22Rv1 (cell line): Measurements from ENCODE around the gene LAMTOR1.

Experiments used
- CTCF ChIP-seq: fragments of 450-650 bp; IDR thresholded peaks from 2 replicates; pipeline ENCODE4 v1.5.1; 2017; ENCODE audit warnings: mild to moderate bottlenecking
- ZFX ChIP-seq: fragments of 450-650 bp; IDR thresholded peaks from 2 replicates; pipeline ENCODE4 v1.6.1; 2017; ENCODE audit warnings: antibody characterized with exemption, borderline replicate concordance

DNA sequence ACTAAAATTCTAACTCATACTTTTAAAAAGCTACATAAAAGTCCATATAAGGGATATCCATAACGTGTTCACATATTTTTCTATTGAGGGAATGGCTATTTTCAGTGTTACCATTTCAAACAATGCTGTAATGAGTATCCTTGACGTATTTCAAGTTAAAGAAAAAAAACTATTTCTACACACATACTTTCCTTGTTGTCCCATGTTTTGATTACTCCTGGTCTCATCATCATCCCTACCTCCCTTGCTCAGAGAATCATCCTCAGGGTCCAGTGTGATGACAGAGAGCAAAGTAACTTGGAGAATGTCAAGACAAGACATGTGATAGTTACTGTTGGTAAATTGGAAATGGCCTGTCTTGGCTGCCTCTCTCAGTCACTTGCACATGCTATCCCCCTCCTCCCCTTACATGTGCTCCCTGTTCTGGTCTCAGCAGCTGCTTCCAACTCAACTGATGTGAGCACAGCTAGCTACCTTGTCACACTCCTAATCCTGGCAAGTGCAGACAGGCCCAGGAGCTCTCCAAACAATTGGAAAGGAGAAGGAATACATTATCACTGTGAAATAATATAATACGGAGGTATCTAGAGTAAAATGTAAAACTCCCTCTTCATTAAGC is 44.6 kb downstream of the LAMTOR1 start:
- TF ChIP-seq CTCF (no peak), ZFX (no peak)
